ENCODE measurements around the gene SDHA.
"Not testable (repeated sequence)": the region's sequence is repeated elsewhere in the genome, so short reads cannot be mapped to it uniquely, and the experiment has no call there.

SDHA gene

DNA sequence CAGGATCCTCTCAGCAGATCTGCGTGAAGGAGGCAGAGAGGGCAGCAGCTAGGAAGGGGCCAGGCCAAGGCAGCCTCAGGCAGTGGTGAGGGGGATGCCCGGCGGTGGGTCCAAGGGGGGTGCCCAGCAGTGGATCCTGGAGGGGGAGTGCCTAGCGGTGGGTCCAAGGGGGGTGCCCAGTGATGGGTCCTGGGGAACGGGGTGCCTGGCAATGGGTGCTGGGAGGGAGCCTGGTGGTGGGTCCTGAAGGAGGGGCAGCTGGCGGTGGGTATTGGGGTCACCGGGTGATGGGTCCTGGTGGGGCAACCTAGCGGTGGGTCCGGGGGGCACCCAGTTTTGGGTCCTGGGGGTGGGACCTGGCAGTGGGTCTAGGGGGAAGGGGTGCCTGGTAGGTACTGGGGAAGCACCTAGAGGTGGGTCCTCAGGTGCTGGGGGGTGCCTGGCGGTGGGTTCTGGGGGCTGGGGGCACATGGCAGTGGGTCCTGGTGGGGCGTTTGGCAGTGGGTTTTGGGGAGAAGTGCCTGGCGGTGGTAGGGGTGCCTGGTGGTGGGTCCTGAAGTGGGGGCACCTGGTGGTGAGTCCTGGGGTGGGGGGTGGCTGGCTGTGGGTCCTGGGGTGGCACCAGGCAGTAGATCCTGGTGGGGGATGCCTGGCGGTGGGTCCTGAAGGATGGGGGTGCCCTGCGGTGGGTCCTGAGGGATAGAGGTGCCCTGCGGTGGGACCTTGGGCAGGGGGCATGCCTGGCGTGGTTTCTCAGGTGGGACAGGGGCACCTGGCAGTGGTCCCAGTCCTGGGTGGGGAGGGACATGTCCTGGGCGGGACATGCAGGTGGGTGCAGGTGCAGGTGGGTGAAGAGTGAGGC lies 24.9 kb upstream of the SDHA start:
- DNase-seq (ENCODE audit: low read depth, low spot score): no peak
- in situ Hi-C loops (cut with HindIII; ENCODE audit: low sequenced_read_pairs): no loop called here
- H3K4me3 ChIP-seq (ENCODE audit: low read depth, low read length): no peak overlapping the region
- no peak for TF ChIP-seq CTCF (IDR thresholded peaks at IDR 0.05; ENCODE audit: low read depth, low read length)

DNA sequence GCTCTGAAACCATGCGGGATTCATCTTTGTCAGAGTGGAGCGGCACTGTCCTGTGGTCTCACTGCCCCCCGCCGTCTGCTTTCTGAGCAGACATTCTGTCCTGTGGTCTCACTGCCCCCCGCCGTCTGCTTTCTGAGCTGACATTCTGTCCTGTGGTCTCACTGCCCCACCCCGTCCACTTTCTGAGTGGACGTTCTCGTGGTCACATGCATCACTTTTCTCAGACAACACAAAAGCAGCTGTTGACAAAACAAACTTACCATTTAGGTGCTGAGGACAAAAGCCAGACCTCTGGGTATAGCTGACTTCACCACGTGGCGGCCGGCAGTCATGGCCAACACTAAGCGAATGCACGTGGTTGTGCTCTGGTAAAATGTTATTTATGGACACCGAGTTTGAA lies 24.0 kb upstream of the SDHA start:
- in situ Hi-C loops (cut with HindIII; ENCODE audit: low sequenced_read_pairs): no loop called here
- TF ChIP-seq CTCF (IDR thresholded peaks at IDR 0.05; ENCODE audit: low read depth, low read length): no peak
- DNase-seq (ENCODE audit: low read depth, low spot score): no peak
- no peak overlapping the region for H3K4me3 ChIP-seq (ENCODE audit: low read depth, low read length)

DNA sequence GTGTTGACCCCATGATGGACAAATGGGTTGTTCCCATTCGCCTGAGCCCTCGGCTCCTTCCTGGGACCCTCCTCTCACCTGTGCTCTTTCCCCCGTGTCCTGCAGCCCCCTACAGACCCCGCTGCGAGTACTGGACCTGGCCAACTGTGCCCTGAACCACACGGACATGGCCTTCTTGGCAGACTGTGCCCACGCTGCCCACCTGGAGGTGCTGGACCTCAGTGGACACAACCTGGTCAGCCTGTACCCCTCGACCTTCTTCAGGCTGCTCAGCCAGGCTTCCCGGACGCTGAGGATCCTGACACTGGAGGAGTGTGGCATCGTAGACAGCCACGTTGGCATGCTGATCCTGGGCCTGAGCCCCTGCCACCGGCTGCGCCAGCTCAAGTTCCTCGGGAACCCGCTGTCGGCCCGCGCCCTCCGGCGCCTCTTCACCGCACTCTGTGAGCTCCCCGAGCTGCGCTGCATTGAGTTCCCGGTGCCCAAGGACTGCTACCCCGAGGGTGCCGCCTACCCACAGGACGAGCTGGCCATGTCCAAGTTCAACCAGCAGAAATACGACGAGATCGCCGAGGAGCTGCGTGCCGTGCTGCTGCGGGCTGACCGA lies 23.4 kb upstream of the SDHA start:
- no peak overlapping the region for H3K4me3 ChIP-seq (ENCODE audit: low read depth, low read length)
- no peak for DNase-seq (ENCODE audit: low read depth, low spot score)
- no peak for TF ChIP-seq CTCF (IDR thresholded peaks at IDR 0.05; ENCODE audit: low read depth, low read length)
- in situ Hi-C loops (cut with HindIII; ENCODE audit: low sequenced_read_pairs): no loop called here

DNA sequence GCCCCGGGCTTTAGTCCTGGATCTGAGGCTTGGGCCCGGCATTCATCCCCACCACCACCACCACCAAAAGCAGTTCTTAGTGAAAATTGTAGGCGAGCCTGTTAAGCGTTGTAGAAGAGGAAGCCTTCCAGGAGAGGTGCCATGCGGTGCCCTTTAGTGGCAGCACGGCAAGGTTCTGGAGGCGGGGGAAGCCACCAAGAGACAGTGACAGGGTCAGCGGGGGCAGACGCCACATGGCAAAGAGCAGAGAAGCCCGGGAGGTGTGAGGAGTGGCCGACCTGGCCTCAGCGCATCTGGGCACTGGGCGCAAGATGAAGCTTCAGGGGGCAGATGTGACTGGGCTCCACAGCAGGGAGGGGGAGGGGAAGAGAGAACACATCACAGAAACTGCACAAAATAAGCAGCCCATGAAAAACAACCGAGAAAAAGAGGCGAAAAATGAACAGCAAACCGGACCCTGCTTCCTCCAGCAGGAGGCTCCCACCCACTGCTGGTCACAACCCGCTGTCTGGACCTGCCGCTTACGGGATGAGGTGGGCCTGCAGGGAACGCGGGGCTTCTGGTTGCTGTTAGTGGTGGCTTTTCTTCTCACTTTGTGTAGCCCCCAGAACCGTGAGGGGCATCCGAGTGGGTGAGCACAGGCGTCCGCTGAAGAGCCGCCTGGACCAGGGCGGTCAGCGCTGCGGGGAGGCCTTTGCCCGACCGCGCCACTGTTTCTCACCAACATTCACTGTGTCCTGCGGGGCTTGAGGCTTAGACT lies 22.5 kb upstream of the SDHA start:
- peak; percentile 30 for TF ChIP-seq CTCF (IDR thresholded peaks at IDR 0.05; ENCODE audit: low read depth, low read length)
- in situ Hi-C loops (cut with HindIII; ENCODE audit: low sequenced_read_pairs): no loop called here
- no peak overlapping the region for H3K4me3 ChIP-seq (ENCODE audit: low read depth, low read length)
- DNase-seq (ENCODE audit: low read depth, low spot score): no peak

DNA sequence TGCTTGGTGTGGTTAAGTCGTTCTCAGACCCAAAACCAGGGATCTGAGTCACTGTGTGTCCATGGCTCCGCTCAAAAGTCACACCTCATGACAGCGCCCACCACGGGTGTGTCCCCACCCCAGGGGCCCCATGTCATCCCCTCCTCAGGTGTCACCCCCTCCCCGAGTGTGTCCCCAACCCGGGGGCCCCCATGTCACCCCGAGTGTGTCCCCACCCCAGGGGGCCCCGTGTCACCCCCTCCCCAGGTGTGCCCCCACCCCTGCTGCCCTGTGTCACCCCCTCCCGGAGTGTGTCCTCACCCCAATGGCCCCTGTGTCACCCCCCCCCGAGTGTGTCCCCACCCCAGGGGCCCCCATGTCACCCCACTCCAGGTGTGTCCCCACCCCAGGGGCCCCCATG lies 21.8 kb upstream of the SDHA start:
- DNase-seq (ENCODE audit: low read depth, low spot score): no peak
- H3K4me3 ChIP-seq (ENCODE audit: low read depth, low read length): no peak overlapping the region
- in situ Hi-C loops (cut with HindIII; ENCODE audit: low sequenced_read_pairs): no loop called here
- TF ChIP-seq CTCF (IDR thresholded peaks at IDR 0.05; ENCODE audit: low read depth, low read length): no peak

- DNase-seq (ENCODE audit: low read depth, low spot score): peak; percentile 47
- in situ Hi-C loops (cut with HindIII; ENCODE audit: low sequenced_read_pairs); H3K4me3 ChIP-seq (ENCODE audit: low read depth, low read length): not testable (repeated sequence)
- TF ChIP-seq CTCF (IDR thresholded peaks at IDR 0.05; ENCODE audit: low read depth, low read length): peak; percentile 30
These were observed 21.1 kb upstream of the SDHA start for GRCh38 chr5:197031-197430.

All from astrocyte of the spinal cord (primary cell).